ENCODE data around the gene QRICH1.

QRICH1 gene

DNA sequence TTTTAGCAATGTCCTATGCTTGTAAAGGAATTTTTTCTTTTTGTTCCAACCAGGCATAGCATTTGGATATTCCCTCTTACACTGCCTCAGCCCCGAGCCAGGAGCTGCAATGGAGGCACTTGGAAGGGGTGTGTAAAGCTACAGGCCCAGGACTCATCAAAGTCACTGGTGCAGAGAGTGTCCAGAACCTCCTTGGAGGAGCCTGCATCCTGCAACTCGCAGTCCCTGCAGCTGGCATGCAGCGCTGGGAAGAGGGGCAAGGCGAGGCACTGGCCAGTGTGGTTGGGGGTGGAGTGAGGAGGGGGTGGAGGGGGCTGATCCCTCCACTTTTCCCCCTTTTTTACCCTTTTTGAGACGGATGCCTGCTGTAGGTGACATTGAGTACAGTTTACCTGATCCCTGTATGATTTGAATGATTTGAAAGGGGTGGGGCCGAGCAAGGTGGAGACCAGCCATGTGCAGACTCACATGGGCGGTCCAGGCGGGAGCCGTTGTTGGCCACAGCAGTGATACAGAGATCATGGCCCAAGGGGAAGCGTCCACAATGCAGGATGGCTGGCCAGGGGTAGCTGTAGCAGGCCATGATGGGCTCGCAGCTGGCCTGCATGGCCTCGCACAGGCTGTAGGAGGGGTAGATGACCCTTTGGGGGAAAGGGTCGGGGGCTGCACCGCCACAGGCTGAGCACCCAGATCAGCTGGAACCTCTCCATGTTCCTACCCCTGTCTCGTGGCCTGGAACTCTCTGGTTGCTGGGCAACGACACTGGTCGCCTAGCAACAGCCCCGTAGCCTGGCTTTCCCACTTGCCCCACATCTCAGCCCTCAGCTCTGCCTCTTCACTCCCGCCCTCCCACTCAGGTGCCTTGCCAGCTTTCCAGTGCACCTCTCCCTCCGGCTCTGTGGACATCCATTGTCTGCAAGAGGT is 95.9 kb downstream of the QRICH1 start:
- no peak for DNase-seq

DNA sequence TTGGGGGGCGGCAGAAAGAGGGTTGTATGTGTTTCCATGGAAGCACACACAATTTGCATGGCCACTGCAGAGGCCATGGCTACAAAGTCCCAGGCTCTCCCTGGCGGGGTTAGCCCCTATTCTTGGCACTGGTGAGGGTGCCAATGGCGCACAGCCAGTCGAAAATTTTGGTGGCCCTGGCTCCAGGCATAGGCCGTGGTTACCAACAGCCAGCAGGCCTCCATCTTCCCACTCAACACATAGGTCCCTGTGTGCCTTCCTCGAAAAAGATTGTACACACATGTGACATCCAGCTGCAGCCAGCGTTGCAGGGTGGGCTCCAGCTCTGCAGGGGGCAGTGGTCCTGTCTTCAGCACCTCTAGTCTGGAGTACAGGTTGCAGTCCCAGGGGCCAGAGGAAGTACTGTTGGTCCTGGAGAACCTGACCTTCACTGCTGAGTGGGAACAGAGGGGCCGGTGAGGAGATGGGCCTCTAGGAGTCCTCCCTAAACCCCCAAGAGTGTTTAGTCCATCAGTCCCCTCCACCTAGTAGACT is 96.7 kb downstream of the QRICH1 start:
- DNase-seq, result no peak

- DNase-seq, result no peak
Measured at GRCh38 chr3:48996640-48997039, 97.2 kb downstream of the QRICH1 start.

DNA sequence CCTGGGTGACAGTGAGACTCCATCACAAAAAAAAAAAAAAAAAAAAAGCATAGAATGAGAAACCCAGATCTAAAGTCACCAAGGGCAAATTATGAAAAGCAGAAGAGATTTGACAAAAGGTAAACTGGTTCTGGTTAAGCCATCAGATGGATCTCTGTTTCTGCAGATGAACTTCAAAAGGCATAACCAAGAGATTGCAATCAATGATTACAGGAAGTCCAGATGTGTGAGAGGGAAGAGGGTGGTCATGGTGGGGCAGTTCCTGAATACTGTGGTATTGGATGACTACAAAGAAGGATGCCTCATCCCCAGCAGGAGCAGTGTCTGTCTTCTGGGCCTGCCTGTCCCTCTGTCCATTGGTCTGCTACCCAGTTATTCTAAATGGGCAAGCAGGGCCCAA is 100.0 kb downstream of the QRICH1 start:
- DNase-seq, result no peak

DNA sequence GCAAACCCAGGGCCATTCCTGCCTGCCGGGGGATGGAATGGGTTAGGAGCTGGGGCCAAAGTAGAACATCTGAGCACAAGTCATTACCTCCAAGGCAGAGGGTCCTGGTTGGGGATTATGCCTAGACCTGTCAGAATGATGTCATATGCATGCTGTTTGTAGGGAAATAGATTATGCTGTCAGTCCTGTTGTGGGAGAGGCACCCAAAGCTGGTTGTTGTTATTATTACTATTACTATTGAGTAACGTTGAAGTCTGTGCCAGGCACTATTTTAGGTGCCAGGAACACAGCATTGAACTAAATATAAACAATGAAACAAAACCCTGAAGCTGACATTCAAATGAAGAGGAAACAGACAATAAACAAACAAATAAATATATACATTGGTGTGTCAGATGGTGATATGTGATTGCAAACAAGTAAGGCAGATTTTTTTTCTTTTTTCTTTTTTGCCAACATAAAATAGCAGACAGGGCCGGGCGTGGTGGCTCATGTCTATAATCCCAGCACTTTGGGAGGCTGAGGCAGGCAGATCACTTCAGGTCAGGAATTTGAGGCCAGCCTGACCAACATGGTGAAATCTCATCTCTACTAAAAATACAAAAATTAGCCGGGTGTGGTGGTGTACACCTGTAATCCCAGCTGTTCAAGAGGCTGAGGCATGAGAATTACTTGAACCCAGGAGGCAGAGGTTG is 101.9 kb downstream of the QRICH1 start:
- no peak for DNase-seq

DNA sequence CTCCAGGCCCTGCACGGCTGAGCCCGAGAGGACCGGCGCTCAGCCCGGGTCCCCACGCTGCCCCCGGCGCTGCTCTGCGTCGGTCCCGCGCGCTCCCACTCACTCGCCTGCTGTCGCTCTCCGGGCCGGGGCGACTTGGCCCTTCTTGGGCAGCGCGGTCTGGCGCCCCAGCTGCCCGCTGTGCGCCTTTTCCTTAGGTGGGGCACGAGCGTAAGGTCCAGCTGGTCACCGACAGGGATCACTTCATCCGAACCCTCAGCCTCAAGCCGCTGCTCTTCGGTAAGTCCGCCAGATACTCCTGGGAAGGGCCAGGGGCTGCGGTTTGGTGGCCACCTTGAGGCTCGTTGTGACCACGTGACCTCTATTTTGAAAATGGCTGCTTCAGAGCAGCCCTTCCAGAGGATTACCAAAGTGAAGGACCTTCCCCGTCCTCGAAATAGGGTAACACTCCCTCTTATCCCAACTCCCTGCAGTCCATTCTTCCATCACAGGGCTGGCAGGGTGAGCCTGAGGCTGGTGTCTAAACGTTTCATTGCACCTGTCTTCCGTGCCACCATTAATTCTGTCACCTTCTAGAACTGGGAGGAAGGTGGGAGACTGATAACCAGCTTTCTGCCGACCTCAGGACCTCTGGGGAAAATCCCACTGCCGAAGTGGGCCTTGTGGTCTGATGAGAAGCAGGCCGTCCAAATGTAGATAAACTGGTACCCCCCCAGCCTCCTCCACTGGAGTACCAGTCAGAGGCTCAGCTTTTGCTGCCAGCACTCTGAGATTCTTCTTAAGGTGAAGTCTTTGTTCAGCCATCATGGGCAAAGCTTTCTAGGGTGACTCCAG is 103.0 kb downstream of the QRICH1 start:
- no peak for DNase-seq

- peak; percentile 66 for DNase-seq
Measured at GRCh38 chr3:48989796-48990635, 103.9 kb downstream of the QRICH1 start, which contains the start of gene P4HTM. TSS of gene P4HTM (plus strand) at chr3:48990241. CDS start at chr3:48990257, 16 bp downstream.

DNA sequence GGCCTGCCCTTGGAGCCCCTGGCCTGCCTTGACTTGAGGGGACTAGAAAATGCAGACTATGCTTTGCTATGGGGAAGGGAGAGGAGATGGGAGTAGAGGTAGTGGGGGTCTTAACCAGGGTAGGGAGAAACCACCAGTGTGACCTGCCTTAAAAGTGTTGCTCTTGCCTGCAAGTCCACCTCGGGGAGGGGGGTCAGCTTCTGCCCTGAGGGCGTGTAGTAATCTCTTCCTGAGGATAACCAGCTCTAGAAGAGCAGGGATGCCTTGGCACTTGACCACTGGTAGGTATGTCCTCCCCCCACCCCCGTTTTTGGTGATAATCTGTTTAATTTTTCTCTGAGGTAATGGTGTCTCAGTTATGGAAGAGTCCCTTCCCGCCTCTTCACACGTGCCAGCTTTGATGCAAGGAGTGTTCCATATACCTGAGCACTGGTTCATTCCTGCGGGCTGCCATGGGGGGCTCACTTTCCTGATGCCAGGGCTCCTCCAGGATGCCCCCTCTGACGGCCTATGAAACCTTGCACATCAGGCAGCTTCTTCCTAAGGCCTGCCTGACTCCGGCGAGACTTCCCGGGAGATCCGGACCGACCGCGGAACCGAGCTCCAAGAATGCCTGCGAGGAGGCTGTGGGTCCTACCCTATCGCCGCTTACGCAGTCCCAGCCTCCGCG is 104.6 kb downstream of the QRICH1 start:
- no peak for DNase-seq

DNA sequence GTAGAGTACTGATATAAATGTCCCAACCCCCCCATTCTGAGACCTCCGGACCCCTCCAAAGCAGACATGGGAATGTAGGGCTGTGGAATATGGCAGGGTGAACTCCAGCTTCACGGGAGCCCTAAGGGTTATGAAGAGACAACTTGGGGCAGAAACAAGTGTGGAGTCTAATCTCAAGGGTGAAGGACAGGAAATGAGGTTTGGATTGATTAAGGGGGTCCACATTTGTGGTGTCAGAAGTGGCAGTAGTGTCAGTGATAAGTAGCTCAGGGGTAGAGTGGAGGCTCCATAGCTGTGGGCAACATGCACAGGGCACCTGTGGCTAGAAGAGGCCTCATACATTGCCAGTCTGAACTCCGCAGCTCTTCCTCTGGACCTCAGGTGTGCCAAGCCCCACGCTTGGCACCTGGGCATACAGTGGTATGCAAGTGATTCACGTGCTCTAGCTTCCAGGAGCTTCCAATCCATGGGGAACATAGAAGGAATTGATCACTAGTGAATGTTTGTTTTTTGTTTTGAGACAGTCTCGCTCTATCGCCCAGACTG is 108.0 kb downstream of the QRICH1 start:
- DNase-seq, result no peak

GRCh38 chr3:48984663-48985062 is 109.2 kb downstream of the QRICH1 start:
- no peak for DNase-seq

- no peak for DNase-seq
Measured at GRCh38 chr3:48983096-48983495, 110.8 kb downstream of the QRICH1 start.

- DNase-seq, result no peak
Measured at GRCh38 chr3:48982686-48983085, 111.2 kb downstream of the QRICH1 start.

DNA sequence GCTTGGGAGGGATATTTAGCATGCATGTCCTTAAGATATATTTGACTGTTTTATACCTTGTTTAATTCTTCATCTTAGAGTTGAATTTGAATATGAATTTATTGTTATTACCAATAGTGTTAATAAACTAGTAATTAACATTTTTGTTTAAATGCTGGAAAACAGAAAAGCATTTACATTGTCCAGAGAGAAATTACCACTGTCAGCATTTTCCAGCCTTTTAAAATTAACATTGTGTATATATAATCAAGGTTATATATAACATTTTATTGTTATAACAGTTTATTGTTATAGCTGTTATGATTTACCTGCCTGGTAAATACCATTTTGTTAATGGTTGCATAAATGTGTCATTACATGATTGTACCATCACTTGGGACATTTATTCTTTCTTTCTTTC is 111.9 kb downstream of the QRICH1 start:
- DNase-seq, result no peak

DNA sequence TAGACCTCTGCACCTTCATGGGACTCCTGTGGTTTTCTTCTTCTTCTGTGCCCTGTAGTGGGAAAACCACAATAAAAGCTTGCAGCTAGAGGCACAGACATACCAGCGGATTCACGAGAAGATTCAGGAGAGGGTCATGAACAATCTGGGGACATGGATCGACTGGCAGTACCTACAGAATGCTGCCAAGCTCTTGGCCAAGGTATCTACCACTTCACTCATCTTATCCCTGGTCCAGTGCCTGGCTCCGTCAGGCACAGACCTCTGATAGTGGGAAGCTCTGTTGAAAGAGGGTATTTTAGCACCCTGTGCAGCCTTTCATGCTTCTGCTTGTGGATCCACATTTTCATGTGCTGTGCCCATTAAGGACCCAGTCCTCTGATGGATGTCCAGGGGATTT is 113.6 kb downstream of the QRICH1 start:
- DNase-seq, result no peak

All from activated gamma-delta T cell (primary cell).